NCI-H446 treated with DMSO at 0.1 percent for 48 hours (cell line): ENCODE data around the gene NOS1AP.
"Not testable (repeated sequence)": the region's sequence is repeated elsewhere in the genome, so short reads cannot be mapped to it uniquely, and the experiment has no call there.

Experiments
- DNase-seq: peaks from one replicate; lab custom pipeline; 2025; lab: John Stamatoyannopoulos, UW

Gene NOS1AP

DNA sequence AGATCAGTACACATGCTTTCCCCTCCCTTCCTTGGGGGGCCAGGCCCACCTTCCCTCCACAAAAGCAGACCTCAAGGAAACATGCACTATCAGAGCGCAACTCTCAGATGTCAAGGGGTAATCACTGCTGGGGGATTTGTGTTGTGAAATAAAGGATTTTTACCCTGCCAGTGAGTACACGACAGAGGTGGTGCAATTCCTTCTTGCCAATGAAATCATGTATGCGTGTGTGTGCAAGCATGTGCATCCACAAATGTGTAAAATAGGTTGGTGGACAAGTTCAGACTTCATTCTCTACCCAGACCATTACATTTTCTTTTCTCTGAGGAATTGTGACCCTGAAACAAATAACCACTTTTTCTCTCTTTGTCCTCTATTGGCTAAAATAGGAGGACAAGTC lies 9.8 kb upstream of the NOS1AP start:
- DNase-seq: no peak

DNA sequence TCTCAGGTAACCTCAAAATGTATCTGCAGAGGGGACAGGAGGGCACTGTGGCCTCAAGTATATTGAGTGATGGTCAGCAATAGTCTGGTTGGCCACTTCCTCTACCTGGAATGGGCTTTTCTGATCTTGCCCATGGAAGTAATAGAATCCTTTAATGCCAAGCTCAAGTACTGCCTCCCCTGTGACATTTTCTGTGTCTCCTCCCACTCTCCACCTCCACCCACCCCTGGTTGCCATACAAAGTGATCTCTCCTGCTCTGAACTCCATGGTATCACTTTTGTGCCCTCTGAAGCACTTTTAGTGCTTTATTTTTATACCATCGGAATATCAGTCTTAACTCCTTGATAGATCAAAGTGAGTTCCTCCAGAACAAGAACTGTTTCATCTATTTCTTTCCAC lies 9.2 kb upstream of the NOS1AP start:
- DNase-seq: no peak

DNA sequence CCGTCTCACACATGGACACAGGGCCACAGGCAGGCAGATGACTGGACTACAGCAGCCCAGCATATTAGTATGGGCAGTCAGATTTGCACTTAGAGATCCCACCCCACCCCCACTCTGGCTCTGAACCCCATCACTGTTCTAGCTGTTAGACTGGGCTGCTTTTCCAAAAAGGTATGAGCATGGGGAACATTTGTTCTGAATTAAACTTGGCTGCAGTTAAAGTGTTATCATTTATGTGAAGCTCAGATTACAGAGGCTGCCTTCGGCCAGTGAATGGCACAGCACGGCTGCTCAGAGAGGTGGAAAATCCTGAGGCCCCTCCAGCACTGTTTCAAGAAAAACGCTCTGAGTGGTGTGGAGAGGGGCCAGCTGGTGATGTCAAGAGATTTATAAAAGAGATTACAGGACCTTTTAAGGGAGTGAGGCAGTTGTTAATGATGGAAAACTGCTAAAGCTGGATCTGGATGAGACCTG lies 6.9 kb upstream of the NOS1AP start:
- DNase-seq: peak; percentile 62

DNA sequence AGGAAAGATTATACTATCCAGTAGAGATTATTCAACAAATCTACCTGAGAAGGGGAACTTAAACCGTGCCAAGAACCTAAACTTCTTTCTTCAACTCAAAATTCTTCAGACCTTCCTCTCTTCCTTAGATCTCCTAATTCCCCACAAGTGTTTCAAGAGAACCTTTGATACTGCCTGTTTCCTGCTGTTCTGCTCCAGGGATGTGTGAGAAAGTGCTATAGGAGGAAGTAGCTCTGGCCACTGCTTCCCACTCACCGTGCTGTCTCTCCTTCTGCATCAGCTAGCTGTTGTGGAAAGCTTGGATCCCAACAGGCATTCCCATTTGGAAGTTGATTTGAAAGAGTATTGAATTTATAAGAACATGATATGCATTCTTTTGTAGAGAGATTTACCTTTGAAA lies 4.5 kb upstream of the NOS1AP start:
- no peak for DNase-seq

DNA sequence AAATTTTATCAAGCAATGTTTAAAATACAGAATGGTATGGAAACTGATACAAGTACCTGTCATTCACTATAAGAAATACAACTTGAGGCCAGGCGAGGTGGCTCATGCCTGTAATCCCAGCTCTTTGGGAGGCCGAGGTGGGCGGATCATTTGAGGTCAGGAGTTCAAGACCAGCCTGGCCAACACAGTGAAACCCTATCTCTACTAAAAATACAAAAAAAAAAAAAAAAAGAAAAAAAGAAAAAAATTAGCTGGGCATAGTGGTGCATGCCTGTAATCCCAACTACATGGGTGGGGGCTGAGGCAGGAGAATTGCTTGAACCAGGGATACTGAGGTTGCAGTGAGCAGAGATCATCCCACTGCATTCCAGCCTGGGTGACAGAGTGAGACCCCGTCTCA lies 2.7 kb upstream of the NOS1AP start:
- not testable (repeated sequence) for DNase-seq

DNA sequence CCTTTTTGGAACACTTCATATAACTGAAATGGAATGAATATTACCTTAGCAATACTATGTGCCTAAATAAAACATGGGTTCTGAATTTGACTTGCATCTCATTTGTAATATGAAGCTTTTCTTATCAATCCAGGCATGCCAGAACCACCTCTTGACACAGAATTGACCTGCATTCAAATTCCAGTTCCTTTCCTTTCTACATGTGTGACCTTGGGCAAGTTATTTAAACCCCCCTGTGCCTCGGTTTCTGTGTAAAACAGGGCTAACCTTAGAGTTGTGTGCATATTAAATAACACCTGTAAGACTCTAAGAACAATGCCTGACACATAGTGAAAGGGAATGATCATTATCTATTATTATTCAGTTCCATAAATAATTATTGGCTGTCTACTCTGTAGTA lies 2.0 kb upstream of the NOS1AP start:
- DNase-seq: no peak

DNA sequence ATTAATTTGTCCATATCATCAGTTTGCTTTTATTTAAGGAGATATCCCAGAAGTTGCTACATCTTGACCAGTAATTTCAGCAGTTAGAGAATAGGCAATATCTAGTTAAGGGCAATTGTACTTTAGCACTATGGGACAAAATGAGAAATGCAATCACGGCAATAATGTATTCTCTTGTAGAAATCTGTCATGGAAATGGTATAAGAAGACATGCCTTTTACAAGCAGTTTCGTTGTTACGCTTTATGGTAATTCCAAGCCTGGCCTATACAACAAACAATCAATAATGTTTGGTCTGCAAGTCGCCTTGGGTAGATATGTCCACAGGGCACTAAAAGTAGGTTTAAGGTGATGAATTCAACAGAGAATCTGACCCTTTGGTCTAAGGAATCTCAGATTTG lies 1.2 kb upstream of the NOS1AP start:
- no peak for DNase-seq

DNA sequence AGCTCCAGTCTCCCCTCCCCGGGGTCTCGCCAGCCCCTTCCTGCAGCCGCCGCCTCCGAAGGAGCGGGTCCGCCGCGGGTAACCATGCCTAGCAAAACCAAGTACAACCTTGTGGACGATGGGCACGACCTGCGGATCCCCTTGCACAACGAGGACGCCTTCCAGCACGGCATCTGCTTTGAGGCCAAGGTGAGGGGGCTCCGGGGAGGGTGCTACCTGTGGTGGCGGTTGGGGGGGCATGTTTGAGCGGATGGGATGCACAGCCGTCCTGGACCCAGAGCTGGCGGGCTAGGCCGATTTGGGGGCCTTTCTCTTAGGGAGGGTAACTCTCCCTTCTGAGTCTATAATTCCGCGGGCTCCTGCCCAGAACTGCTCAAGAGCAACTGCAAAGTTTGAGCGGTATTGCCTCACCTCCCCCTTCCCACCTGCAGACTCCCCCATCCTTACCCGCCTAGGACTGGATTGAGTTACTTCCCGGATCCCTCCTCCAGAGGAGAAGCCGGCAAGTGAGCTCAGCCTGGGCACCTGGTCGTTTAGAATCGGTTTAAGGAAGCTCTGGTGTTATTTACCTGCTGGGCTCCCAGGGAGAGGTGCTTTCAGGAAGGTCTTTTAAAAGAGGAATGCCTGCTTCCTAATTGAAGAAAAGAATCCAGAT lies 730 bp downstream of the NOS1AP start:
- no peak for DNase-seq

DNA sequence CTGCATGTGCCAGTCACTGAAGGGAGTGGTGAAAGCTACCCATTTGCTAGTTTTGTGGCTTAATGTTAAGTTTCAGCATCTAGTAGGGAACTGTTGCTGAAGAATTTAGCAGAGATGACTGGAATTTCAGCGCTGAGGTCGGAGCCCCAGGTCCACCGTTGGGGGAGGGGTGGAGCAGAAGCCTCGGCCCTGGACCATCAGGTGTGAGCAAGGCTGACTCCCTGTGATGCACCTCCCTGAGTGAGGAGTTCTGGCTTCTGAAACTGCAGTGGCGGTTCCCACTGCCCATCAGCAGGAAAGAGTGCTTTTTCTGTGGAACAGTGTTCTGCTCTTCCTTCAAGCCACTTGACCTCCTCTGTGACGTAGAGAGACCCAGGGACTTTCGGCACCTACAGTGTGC lies 1.3 kb downstream of the NOS1AP start:
- DNase-seq: no peak

DNA sequence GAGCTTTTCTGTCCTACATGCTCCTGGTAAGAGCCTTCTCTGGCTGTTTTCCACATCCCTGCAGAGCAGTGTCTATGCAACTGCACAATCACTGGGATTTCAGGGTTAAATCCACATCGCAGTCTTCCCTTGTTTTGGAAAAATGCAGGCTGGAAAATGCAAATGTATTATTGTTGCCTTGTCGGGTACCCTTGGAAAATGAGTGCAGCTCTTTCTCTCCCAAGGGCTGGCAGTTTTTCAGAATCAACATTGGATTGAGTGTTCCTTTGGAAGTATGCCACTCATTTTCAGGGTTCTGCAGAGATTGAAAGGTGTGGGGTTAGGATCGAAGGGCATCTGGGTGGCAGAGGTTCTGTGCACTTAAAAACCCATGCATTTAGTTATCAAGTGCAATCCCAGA lies 3.2 kb downstream of the NOS1AP start:
- DNase-seq: no peak

DNA sequence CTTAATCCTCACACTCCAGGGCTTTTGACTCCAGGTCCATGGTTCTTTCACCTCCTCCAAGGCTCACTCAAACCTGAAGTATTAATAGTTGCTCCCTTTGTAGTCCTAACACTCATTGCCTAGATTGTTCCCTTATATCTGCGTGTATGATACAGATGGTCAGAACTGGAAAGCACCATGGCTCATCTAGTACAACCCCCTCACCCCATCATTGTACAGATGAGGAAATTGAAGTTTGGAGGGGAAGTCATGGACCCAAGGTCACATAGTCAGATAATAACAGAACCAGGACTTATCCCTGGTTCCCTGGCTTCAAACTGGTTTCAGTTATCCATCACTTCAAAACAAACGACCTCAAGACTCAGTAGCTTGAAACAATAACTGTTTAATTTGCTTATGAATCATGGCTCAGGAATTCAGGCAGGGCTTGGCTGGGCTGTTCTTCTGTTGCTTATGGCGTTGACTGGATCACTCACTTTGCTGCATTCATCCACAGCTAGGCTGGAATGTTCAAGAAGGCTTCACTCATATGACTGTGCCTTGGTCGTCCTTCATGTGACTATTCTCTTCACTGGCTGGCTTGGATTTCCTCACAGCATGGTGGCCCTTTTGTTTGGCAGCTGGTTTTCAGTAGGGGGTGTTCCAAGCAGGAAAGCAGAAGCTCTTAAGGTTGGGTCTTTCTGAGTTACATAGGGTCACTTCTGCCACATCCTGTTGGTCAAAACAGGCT lies 5.0 kb downstream of the NOS1AP start:
- DNase-seq: no peak

DNA sequence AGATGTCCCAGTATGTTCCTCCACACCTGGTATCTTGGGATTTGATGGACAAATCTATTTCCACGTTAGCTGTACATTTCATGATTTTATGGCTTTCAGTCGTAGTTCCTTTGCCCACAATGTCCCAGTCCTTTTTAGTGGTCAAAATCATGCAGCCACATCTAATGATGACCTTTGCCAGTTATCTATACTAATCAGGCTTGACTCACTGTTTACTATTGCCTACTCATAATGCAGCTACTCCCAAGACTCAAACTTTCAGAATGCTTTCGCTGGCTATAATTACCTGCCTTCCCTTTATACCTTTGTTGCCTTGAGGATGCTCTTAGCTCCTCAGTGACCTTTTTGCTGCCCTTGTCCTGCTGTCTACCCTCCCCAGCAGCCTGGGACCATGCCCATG lies 6.4 kb downstream of the NOS1AP start:
- DNase-seq: no peak

DNA sequence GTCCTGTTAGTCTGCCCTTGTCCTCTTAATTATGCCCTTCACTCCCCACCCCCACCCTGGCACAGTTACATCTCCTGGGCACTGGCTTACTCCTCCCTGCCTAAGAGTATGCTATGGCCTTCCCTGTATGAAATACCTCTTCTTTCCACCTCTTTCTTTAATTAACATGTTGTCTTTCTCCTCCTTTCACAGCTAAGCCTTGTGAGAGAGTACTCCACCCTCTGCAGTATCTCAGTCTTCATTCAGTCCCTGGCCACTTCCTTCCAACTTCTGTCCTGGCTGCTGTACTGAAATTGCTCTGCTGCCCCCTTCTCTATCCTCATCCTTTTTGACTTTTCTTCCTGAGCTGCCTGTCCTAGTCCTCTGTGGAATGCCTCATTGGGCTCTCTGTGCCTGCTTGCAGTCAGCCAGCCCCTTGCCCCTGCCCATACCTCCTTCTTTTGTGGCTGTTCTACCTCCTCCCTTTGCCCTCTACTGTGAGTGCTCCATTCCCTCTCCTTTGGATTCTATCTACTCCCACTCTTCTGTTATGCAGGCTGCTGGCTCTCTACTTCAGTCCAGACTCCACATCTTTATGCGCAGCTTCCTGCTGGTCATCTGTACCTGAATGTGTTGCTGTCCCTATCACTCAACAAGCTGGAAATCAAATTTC lies 8.3 kb downstream of the NOS1AP start:
- no peak for DNase-seq

DNA sequence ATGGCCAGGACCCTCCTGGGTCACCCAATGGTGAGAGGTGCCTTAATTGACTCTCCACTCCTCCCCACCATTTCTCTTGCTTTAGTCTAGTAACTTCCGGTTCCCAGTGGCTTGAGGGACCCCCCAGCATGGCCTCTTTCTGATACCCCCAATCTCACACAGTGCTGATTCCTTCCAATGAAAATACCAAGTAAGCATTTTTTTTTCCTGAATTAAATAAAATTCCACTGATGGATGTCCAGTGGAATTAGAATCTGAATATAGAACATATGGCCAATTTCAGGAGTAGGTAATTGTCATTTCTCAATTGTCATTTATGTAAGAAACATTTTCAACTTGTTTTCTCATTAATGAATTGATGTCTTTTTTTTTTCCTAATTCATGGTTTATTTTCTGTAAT lies 9.5 kb downstream of the NOS1AP start:
- DNase-seq: no peak

DNA sequence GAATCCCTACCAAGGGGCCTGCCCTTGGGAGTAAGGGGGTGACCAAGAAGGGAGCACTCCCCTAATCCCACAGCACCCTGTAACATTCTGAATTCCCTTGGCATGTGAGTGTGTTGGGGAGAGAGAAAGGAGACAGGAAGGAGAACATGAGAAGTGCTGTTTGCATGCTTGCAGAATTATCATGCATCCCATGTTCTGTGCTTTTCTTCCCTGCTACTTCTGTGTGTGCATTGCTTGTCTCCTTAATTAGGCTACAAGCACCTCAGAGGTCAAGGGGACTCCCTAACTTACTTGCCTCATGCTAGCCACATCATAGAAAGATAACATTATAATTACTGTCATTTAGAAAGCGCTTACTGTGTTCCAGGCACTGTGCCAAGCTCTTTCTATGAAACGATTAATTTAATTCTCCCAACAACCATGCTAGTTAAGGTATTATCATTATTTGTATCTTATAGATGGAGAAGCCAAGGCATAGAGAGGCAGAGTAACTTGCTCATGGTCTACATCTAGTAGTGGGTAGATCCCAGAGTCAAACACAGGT lies 11.1 kb downstream of the NOS1AP start:
- no peak for DNase-seq

DNA sequence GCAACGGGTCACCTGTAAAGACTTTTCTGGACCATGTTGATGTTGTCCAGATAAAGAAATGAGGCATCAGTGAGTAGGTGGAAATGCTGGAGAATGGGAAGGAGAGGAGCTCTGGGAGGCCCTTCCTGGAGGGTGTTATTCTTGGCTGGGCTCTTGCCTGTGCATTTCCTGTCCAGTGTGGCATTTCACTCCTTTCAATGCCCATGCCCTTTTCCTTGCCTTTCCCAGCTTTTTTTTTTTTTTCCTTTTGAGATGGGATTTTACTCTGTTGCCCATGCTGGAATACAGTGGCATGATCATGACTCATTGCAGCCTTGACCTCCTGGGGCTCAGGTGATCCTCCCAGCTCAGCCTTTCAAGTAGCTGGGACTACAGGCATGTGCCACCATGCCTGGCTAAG lies 11.8 kb downstream of the NOS1AP start:
- no peak for DNase-seq

DNA sequence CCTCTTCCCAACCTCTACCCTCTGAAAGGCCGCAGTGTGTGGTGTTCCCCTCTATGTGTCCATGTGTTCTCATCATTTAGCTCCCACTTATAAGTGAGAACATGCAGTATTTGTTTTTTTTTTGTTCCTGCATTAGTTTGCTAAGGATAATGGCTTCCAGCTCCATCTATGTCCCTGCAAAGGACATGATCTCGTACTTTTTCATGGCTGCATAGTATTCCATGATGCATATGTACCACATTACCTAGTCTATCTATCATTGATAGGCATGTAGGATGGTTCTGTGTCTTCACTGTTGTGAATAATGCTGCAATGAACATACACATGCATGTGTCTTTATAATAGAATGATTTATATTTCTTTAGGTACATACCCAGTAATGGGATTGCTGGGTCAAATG lies 12.6 kb downstream of the NOS1AP start:
- not testable (repeated sequence) for DNase-seq

DNA sequence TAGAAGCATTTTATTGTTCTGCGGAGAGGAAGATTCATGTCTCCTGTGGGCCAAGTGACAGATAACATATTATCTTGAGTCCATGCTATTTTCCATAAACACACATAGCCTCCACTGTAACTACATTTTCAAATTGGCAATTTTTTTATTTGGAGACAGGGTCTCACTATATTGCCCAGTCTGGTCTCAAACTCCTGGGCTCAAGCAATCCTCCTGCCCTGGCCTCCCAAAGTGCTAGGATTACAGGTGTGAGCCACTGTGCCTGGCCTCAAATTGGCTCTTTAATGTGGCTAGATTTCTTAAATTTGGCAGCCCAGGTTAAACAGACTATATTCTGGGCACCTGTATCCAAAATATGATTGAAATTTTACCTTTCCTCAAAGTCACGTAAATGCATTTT lies 13.8 kb downstream of the NOS1AP start:
- DNase-seq: no peak

DNA sequence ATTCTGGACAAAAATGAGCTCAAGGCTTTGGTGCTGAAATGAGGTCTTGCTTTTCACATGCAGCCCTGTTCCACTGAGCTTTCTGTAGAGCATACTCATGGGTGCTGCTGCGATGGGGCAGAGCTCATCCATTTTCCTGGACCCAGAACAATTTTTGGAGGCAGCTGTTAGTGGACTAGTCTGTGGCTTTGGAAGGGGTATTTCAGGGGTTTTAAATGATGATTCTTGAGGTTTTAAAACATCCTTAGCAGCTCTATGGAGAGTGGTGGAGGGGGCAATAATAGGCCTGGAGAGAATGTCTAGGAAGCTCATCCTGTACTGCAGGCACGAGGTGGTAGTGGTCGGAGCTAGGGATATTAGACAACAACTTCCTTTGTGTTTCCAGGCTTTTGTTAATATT lies 16.5 kb downstream of the NOS1AP start:
- no peak for DNase-seq

DNA sequence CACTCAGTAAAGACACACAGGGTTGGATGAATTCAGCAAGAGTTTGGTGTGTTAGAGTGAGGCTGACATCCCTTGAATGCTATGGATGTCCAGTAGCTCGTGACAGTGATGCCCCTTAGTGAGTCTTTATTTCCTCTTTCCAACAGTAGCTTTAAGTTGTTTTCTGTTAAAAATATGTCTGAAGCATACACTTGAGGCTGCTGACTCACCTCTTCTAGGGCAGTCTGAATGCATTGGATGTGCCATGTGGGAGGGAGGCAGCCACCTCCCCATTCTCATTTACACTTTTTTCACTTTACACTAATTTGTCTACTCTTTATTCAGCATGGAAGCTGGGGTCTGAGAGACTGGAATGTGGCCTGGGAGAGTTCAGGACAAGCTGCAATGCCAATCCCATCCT lies 17.6 kb downstream of the NOS1AP start:
- no peak for DNase-seq

DNA sequence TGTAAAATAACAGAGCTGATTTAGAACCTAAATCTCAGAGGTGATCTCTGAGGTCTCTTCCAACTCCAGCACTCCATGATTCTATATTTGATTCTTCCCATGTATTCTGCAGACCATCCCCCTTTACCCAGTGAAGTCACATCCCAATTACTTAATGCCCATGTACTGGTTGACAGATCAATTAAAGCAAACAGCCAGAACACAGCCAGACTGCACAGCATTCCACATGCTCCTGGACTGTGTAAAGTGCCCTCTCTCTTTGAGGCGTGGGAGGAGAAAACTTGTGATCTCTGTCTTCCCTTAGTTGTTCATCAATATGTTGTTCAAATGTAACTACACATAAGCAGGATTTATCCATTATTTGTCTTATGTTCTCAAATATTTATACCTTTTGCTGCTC lies 18.1 kb downstream of the NOS1AP start:
- DNase-seq: no peak

DNA sequence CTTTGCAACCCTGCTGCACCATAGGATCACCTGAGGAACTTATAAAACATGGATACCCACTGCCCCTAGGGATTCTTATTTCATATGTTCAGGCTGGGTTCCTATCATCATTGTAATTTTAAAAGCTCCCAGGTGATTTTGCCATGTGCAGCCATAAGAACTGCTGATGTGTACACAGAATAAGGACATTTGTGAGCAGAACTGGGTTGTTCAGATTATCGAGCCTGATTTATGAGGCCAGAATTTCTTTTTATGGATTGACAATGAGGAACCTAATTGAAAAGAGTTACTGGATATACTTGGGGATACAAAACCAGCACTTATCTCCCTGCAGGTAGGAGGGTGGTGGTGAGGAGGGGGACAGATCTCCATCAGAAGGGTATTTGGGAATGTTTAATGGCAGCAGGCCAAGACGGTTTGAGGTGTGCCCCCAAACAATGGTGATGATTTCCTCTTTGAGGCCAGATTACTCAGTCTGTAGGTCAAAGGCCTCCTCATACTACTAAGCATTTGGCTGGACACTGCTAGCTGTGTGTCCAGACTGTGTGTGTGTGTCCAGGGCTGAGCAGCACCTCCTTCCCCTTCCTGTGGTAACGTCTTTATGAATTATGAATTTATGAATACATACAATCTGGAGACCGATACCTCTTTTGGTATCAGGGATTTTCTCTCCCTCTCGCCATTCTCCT lies 18.9 kb downstream of the NOS1AP start:
- DNase-seq: no peak

DNA sequence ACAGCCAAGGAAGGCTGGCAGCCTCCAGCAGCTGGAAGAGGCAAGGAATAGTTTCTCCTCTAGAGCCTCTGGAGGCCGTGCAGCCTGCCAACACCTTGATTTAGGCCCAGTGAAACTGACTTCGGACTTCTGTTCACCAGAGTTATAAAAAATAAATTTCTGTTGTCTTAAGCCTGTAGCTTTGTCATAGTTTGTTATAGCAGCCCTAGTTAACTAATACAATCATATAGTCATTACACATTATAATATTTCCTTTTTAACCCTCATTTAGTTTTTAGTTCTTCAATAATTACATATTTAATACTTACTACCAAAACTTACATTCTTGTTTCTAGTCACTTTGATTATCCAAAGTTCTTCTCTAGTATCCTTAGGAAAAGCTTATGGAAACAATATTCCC lies 20.3 kb downstream of the NOS1AP start:
- DNase-seq: no peak
